IMR-90 (cell line): ENCODE data around the gene POU2AF1. TPM values are rescaled to one million over a fixed set of nuclear protein-coding genes. Genes with fewer than 3 reads are reported as not detected.

Source experiments
- ATAC-seq: fragments of 200-7000 bp; cut with Tn5 transposase; 2 replicates; pipeline ENCODE4 v1.9.1; 2020; ENCODE audit warnings: low read depth, mild to moderate bottlenecking, moderate library complexity
- BruUV-seq: library from RNA; stranded (reverse); fragments of 400-500 nt; replicated peaks from 2 replicates; lab custom pipeline; 2021; lab: Mats Ljungman, UMichigan
- CTCF ChIA-PET: fragments of 300-600 bp; formaldehyde crosslinking; extraction: SDS; loops from one replicate; lab custom pipeline; 2021; ENCODE audit warnings: antibody characterized with exemption; lab: Yijun Ruan, JAX
- POLR2A ChIA-PET: fragments of 300-600 bp; sonication (Branson Sonifier 250); formaldehyde crosslinking; loops from one replicate; lab custom pipeline; 2022; ENCODE audit warnings: antibody characterized with exemption; ENCODE audit not compliant: unreplicated experiment; lab: Charles Lee
- DNase-seq: peaks from one replicate; pipeline ENCODE4 v3.0.0; 2013
- H2AFZ ChIP-seq: replicated peaks from 2 replicates; pipeline ENCODE3; 2013; ENCODE audit warnings: low read length, mild to moderate bottlenecking; ENCODE audit not compliant: poor library complexity
- H2AK5ac ChIP-seq: 2 replicates; pipeline ENCODE4 v1.6.1; 2013; ENCODE audit warnings: low read depth, low read length, inconsistent platforms
- H2AK9ac ChIP-seq: replicated peaks from 2 replicates; pipeline ENCODE3; 2013; ENCODE audit warnings: mild to moderate bottlenecking, low read depth, low read length, moderate library complexity; ENCODE audit not compliant: poor library complexity
- H2BK120ac ChIP-seq: 2 replicates; pipeline ENCODE4 v1.6.1; 2013; ENCODE audit warnings: low read depth, low read length, inconsistent platforms
- H2BK15ac ChIP-seq: 3 replicates; pipeline ENCODE4 v1.6.1; 2013; ENCODE audit warnings: low read depth, low read length, inconsistent platforms
- H2BK20ac ChIP-seq: 2 replicates; pipeline ENCODE4 v1.6.1; 2013; ENCODE audit warnings: low read depth, mild to moderate bottlenecking, inconsistent platforms, low read length, moderate library complexity
- H2BK5ac ChIP-seq: 2 replicates; pipeline ENCODE4 v1.6.1; 2013; ENCODE audit warnings: mild to moderate bottlenecking, low read depth, low read length, inconsistent platforms; ENCODE audit not compliant: poor library complexity, severe bottlenecking
- H3K14ac ChIP-seq: replicated peaks from 2 replicates; pipeline ENCODE4 v1.6.1; 2013; ENCODE audit warnings: low read depth, low read length, inconsistent platforms
- H3K18ac ChIP-seq: 2 replicates; pipeline ENCODE4 v1.6.1; 2013; ENCODE audit warnings: low read depth, low read length, control low read depth
- H3K23ac ChIP-seq: 2 replicates; pipeline ENCODE4 v1.6.1; 2013; ENCODE audit warnings: low read depth, low read length, inconsistent platforms
- H3K27ac ChIP-seq: 2 replicates; pipeline ENCODE4 v1.5.1; 2013; ENCODE audit warnings: mild to moderate bottlenecking, control low read depth, low read length; ENCODE audit not compliant: insufficient read depth
- H3K27me3 ChIP-seq: 2 replicates; pipeline ENCODE4 v1.6.1; 2013; ENCODE audit warnings: low read length; ENCODE audit not compliant: control insufficient read depth, insufficient read depth
- H3K36me3 ChIP-seq: 2 replicates; pipeline ENCODE4 v1.6.1; 2013; ENCODE audit warnings: low read length, mixed read lengths; ENCODE audit not compliant: control insufficient read depth, insufficient read depth
- H3K4ac ChIP-seq: 2 replicates; pipeline ENCODE4 v1.6.1; 2013; ENCODE audit warnings: low read depth, low read length, inconsistent platforms
- H3K4me1 ChIP-seq: 2 replicates; pipeline ENCODE4 v1.6.1; 2013; ENCODE audit warnings: low read length, mixed read lengths; ENCODE audit not compliant: control insufficient read depth, insufficient read depth
- H3K4me2 ChIP-seq: 2 replicates; pipeline ENCODE4 v1.6.1; 2013; ENCODE audit warnings: low read depth, mild to moderate bottlenecking, control low read depth, low read length, moderate library complexity
- H3K4me3 ChIP-seq: 2 replicates; pipeline ENCODE4 v1.5.1; 2013; ENCODE audit warnings: low read depth, mild to moderate bottlenecking, control low read depth, low read length, moderate library complexity; ENCODE audit not compliant: insufficient read depth
- H3K56ac ChIP-seq: 2 replicates; pipeline ENCODE4 v1.6.1; 2013; ENCODE audit warnings: low read length, inconsistent platforms; ENCODE audit not compliant: insufficient read depth; ENCODE audit errors: extremely low read depth
- H3K79me1 ChIP-seq, 2 experiments: 2 replicates each; pipeline ENCODE4 v1.6.1; 2013; ENCODE audit warnings: low read length in 2 of 2, inconsistent platforms in 1 of 2, low read depth in 1 of 2
- H3K9ac ChIP-seq: 2 replicates; pipeline ENCODE4 v1.6.1; 2013; ENCODE audit warnings: low read depth, low read length, control low read depth
- H3K9me1 ChIP-seq: 2 replicates; pipeline ENCODE4 v1.6.1; 2013; ENCODE audit warnings: low read length, inconsistent platforms; ENCODE audit not compliant: insufficient read depth
- H3K9me3 ChIP-seq: 2 replicates; pipeline ENCODE4 v1.6.1; 2013; ENCODE audit warnings: low read length; ENCODE audit not compliant: control insufficient read depth, insufficient read depth
- H4K20me1 ChIP-seq: 2 replicates; pipeline ENCODE4 v1.6.1; 2013; ENCODE audit warnings: low read length, inconsistent platforms; ENCODE audit not compliant: insufficient read depth
- H4K5ac ChIP-seq: 2 replicates; pipeline ENCODE4 v1.6.1; 2013; ENCODE audit warnings: mild to moderate bottlenecking, low read depth, low read length, control low read depth
- H4K8ac ChIP-seq, 2 experiments: 2 replicates each; pipeline ENCODE4 v1.6.1; 2013; ENCODE audit warnings: low read depth in 2 of 2, low read length in 2 of 2, control low read depth in 1 of 2, inconsistent platforms in 1 of 2
- H4K91ac ChIP-seq: 2 replicates; pipeline ENCODE4 v1.6.1; 2013; ENCODE audit warnings: low read depth, low read length, inconsistent platforms; ENCODE audit not compliant: insufficient read depth
- CEBPB ChIP-seq: IDR thresholded peaks from 2 replicates; pipeline ENCODE4 v1.6.1; 2012; ENCODE audit warnings: low read depth, low read length, improper control_type of control experiment
- CHD1 ChIP-seq: IDR thresholded peaks from 2 replicates; pipeline ENCODE4 v1.6.1; 2012; ENCODE audit warnings: low read depth, low read length, improper control_type of control experiment
- FOS ChIP-seq: fragments of 150-350 bp; IDR thresholded peaks from 2 replicates; pipeline ENCODE4 v1.6.1; 2016; ENCODE audit warnings: low read depth, low read length
- MAFK ChIP-seq: IDR thresholded peaks from 2 replicates; pipeline ENCODE4 v1.6.1; 2012; ENCODE audit warnings: low read depth, low read length, improper control_type of control experiment
- MAZ ChIP-seq: IDR thresholded peaks from 2 replicates; pipeline ENCODE4 v1.6.1; 2012; ENCODE audit warnings: low read depth, mild to moderate bottlenecking, low read length, improper control_type of control experiment, moderate library complexity, borderline replicate concordance
- NFE2L2 ChIP-seq: fragments of 150-350 bp; IDR thresholded peaks from 2 replicates; pipeline ENCODE4 v1.6.1; 2016; ENCODE audit warnings: low read depth, mild to moderate bottlenecking, low read length
- POLR2A ChIP-seq: IDR thresholded peaks from 2 replicates; pipeline ENCODE4 v1.6.1; 2012; ENCODE audit warnings: mild to moderate bottlenecking, low read depth, low read length
- RAD21 ChIP-seq: IDR thresholded peaks from 2 replicates; pipeline ENCODE4 v1.6.1; 2012; ENCODE audit warnings: low read length, improper control_type of control experiment
- RCOR1 ChIP-seq: IDR thresholded peaks from 2 replicates; pipeline ENCODE4 v1.6.1; 2012; ENCODE audit warnings: mild to moderate bottlenecking, low read length, improper control_type of control experiment; ENCODE audit not compliant: insufficient replicate concordance
- RFX5 ChIP-seq: IDR thresholded peaks from 2 replicates; pipeline ENCODE4 v1.8.0; 2012; ENCODE audit warnings: low read depth, mild to moderate bottlenecking, low read length, moderate library complexity
- SMC3 ChIP-seq: fragments of 150-350 bp; IDR thresholded peaks from 2 replicates; pipeline ENCODE4 v1.6.1; 2016; ENCODE audit warnings: low read depth, mild to moderate bottlenecking, antibody characterized with exemption, low read length, moderate library complexity
- WGBS, 2 experiments: methylation state at CpG; one replicate each; pipeline versions ENCODE4 v1.1.5 to v1.1.7; 2013; ENCODE audit warnings: missing lambda C conversion rate in 2 of 2; ENCODE audit not compliant: insufficient read length in 1 of 2; ENCODE audit errors: extremely low coverage in 2 of 2; 5-methylcytosine and 5-hydroxymethylcytosine counted together
- dilution Hi-C: fragments of 300-500 bp; cut with HindIII; formaldehyde crosslinking; loops from one replicate; pipeline ENCODE4 v1.14.3; 2018; ENCODE audit warnings: low sequenced_read_pairs; ENCODE audit not compliant: unreplicated experiment
- in situ Hi-C: fragments of 300-500 bp; cut with MboI; formaldehyde crosslinking; loops from 3 replicates; pipeline ENCODE4 v1.14.3; 2019; ENCODE audit warnings: low sequenced_read_pairs, inconsistent platforms, mixed read lengths
- intact Hi-C: fragments of 100-400 bp; cut with micrococcal nuclease; formaldehyde crosslinking; loops from 2 replicates; pipeline ENCODE4 v1.10.0; 2022
- polyA plus RNA-seq, 3 experiments: library from polyadenylated mRNA; depleted of rRNA; stranded (reverse); fragments of >200 nt; gene quantifications; 2 replicates each; pipeline ENCODE4 v1.2.3, GENCODE V29; 2012; ENCODE audit warnings: low replicate concordance in 1 of 3
- total RNA-seq: library from RNA; depleted of rRNA; stranded (reverse); fragments of >200 nt; gene quantifications from 2 replicates; pipeline ENCODE4 v1.2.3, GENCODE V29; 2012
- TF ChIP-seq, protein P1 (sequence below): conservative IDR thresholded peaks from 2 replicates; pipeline ENCODE4 v1.5.1; 2012; ENCODE audit warnings: mild to moderate bottlenecking, low read depth, low read length, improper control_type of control experiment
- TF ChIP-seq, protein P2 (sequence below): fragments of 150-350 bp; IDR thresholded peaks from 2 replicates; pipeline ENCODE4 v1.6.1; 2016; ENCODE audit warnings: low read depth, mild to moderate bottlenecking, low read length, moderate library complexity, borderline replicate concordance
- TF ChIP-seq, protein P3 (sequence below): fragments of 150-350 bp; IDR thresholded peaks from 2 replicates; pipeline ENCODE4 v1.6.1; 2017; ENCODE audit warnings: mild to moderate bottlenecking, antibody characterized with exemption, low read length, low read depth

POU2AF1 gene
- total and polyA plus RNA-seq, 2 of the 4 experiments (the other 2 are of a cell fraction), result not detected

DNA sequence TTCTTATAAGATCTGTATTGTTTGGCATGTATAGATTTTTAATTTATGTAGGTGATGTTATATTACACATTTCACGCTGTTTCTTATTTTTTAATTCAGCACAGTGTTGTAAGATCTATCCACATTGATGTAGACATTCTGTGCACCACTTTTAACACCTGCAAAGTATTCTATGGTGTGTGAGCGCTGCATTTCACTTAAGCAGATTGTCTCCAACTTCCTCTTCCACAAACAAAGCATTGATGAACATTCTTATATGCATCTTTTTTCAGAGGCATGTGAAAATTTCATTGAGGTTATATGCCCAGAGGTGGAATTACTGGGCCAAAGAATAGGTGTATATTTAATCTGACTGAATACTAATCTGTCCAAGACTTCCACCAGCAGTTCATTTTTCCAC lies 3.4 kb upstream of the POU2AF1 start:
- TF ChIP-seq SMC3 (no peak), CEBPB (no peak), RFX5 (no peak), RAD21 (no peak), POLR2A (no peak), NFE2L2 (no peak), MAFK (no peak), FOS (no peak), RCOR1 (no peak), MAZ (no peak), CHD1 (no peak)
- TF ChIP-seq, protein P1, sequence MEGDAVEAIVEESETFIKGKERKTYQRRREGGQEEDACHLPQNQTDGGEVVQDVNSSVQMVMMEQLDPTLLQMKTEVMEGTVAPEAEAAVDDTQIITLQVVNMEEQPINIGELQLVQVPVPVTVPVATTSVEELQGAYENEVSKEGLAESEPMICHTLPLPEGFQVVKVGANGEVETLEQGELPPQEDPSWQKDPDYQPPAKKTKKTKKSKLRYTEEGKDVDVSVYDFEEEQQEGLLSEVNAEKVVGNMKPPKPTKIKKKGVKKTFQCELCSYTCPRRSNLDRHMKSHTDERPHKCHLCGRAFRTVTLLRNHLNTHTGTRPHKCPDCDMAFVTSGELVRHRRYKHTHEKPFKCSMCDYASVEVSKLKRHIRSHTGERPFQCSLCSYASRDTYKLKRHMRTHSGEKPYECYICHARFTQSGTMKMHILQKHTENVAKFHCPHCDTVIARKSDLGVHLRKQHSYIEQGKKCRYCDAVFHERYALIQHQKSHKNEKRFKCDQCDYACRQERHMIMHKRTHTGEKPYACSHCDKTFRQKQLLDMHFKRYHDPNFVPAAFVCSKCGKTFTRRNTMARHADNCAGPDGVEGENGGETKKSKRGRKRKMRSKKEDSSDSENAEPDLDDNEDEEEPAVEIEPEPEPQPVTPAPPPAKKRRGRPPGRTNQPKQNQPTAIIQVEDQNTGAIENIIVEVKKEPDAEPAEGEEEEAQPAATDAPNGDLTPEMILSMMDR, result no peak
- TF ChIP-seq, protein P2, sequence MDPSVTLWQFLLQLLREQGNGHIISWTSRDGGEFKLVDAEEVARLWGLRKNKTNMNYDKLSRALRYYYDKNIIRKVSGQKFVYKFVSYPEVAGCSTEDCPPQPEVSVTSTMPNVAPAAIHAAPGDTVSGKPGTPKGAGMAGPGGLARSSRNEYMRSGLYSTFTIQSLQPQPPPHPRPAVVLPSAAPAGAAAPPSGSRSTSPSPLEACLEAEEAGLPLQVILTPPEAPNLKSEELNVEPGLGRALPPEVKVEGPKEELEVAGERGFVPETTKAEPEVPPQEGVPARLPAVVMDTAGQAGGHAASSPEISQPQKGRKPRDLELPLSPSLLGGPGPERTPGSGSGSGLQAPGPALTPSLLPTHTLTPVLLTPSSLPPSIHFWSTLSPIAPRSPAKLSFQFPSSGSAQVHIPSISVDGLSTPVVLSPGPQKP, result no peak
- TF ChIP-seq, protein P3, sequence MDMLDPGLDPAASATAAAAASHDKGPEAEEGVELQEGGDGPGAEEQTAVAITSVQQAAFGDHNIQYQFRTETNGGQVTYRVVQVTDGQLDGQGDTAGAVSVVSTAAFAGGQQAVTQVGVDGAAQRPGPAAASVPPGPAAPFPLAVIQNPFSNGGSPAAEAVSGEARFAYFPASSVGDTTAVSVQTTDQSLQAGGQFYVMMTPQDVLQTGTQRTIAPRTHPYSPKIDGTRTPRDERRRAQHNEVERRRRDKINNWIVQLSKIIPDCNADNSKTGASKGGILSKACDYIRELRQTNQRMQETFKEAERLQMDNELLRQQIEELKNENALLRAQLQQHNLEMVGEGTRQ, result no peak
- Histone ChIP-seq H4K20me1 (no peaks in the 10 kb centered on the region), H3K9me3 (peaks cover 3% of the 10 kb centered on the region; the same call in 1 of the 2 replicates), H4K91ac (no peak overlapping the region), H4K8ac (no peak overlapping the region), H3K4me1 (0 out of 2 replicates have a peak, but pooled peaks cover 1% of the 10 kb centered on the region), H3K18ac (no peak overlapping the region), H2BK15ac (no peak overlapping the region), H2AFZ (no peak overlapping the region), H3K36me3 (no peaks in the 10 kb centered on the region), H2BK5ac (no peak overlapping the region), H2BK20ac (no peak overlapping the region), H3K9ac (no peak overlapping the region), H3K4me3 (no peak overlapping the region), H3K56ac (no peak overlapping the region), H3K14ac (no peak overlapping the region), H2AK9ac (no peak overlapping the region), H3K27ac (no peak overlapping the region), H3K79me1 (no peaks in the 10 kb centered on the region), H3K9me1 (no peaks in the 10 kb centered on the region), H2BK120ac (no peak overlapping the region), H3K4ac (no peak overlapping the region), H4K5ac (no peak overlapping the region), H3K23ac (no peak overlapping the region), H3K4me2 (no peak overlapping the region), H2AK5ac (no peak overlapping the region), H3K27me3 (peaks cover 1% of the 10 kb centered on the region; the same call in 1 of the 2 replicates)
- BruUV-seq, result no TSS peak
- DNase-seq (no peak), ATAC-seq (no peak)
- intact Hi-C loops, result loop anchor here (5.0 kb wide), 1 partner anchor 80 kb away; no protein-coding TSS in a partner anchor
- ChIA-PET CTCF (no interaction called here), POLR2A (no interaction called here)
- dilution Hi-C loops, result no loop called here
- no CpG with 5 or more reads among the region's 2 CpGs for WGBS, 2 experiments
- in situ Hi-C loops, result no loop called here
